ENCODE results near the gene GULP1.

- TF ChIP-seq BHLHE40 (IDR thresholded peaks at IDR 0.05; ENCODE audit: low read depth, low read length) (no peak), POLR2A (IDR thresholded peaks at IDR 0.05; ENCODE audit: low read depth, low read length) (no peak), RAD21 (IDR thresholded peaks at IDR 0.05; ENCODE audit: low read length) (no peak), MAZ (IDR thresholded peaks at IDR 0.05; ENCODE audit: borderline replicate concordance, low read depth, low read length) (no peak), CEBPB (IDR thresholded peaks at IDR 0.05; ENCODE audit: low read depth, low read length) (no peak)
- TF ChIP-seq, protein P1, sequence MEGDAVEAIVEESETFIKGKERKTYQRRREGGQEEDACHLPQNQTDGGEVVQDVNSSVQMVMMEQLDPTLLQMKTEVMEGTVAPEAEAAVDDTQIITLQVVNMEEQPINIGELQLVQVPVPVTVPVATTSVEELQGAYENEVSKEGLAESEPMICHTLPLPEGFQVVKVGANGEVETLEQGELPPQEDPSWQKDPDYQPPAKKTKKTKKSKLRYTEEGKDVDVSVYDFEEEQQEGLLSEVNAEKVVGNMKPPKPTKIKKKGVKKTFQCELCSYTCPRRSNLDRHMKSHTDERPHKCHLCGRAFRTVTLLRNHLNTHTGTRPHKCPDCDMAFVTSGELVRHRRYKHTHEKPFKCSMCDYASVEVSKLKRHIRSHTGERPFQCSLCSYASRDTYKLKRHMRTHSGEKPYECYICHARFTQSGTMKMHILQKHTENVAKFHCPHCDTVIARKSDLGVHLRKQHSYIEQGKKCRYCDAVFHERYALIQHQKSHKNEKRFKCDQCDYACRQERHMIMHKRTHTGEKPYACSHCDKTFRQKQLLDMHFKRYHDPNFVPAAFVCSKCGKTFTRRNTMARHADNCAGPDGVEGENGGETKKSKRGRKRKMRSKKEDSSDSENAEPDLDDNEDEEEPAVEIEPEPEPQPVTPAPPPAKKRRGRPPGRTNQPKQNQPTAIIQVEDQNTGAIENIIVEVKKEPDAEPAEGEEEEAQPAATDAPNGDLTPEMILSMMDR (conservative IDR thresholded peaks at IDR 0.05; ENCODE audit: low read depth, low read length), result no peak
Measured at GRCh38 chr2:188619146-188619545, 327.5 kb downstream of the GULP1 start.
